Adrenal gland (tissue), 5 donors: ENCODE data around the gene BTBD7.

Source experiments
- POLR2A ChIP-seq, 2 donors: fragments of 450-650 bp; IDR thresholded peaks; one replicate each; pipeline ENCODE4 v1.6.1; 2017; ENCODE audit warnings: antibody characterized with exemption in 2 of 2, mild to moderate bottlenecking in 2 of 2, moderate library complexity in 1 of 2
- TF ChIP-seq, protein P1 (sequence below), 6 experiments: fragments of 450-650 bp in 4 of 6; fragments of 200-600 bp in 2 of 6; sonication (generic) in 1 of 6; IDR thresholded peaks; 1 replicate in 5 of 6; 2 replicates in 1 of 6; pipeline versions ENCODE4 v1.5.1 to v1.8.0; 2016 to 2021; ENCODE audit warnings: antibody characterized with exemption in 6 of 6, mild to moderate bottlenecking in 2 of 6, moderate library complexity in 1 of 6
- donor health status: DM: no; HTN: no; CAD: no.

DNA sequence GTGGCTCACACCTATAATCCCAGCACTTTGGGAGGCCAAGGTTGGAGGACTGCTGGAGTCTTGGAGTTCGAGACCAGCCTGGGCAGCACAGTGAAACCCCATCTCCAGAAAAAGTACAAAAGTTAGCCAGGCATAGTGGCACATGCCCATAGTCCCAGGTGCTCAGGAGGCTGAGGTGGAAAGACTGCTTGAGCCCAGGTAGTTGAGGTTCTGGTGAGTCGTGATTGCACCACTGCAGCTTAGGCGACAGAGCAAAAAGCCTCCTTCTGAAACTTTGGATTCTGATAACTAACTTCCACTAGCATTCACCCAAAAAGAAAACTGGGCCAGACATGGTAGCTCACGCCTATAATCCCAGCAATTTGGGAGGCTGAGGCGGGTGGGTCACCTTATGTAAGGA is 6.6 kb downstream of the BTBD7 start:
- TF ChIP-seq, protein P1, sequence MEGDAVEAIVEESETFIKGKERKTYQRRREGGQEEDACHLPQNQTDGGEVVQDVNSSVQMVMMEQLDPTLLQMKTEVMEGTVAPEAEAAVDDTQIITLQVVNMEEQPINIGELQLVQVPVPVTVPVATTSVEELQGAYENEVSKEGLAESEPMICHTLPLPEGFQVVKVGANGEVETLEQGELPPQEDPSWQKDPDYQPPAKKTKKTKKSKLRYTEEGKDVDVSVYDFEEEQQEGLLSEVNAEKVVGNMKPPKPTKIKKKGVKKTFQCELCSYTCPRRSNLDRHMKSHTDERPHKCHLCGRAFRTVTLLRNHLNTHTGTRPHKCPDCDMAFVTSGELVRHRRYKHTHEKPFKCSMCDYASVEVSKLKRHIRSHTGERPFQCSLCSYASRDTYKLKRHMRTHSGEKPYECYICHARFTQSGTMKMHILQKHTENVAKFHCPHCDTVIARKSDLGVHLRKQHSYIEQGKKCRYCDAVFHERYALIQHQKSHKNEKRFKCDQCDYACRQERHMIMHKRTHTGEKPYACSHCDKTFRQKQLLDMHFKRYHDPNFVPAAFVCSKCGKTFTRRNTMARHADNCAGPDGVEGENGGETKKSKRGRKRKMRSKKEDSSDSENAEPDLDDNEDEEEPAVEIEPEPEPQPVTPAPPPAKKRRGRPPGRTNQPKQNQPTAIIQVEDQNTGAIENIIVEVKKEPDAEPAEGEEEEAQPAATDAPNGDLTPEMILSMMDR (IDR thresholded peaks at IDR 0.05) = no peak
- no peak for TF ChIP-seq POLR2A (IDR thresholded peaks at IDR 0.05)
